T-helper 1 cell treated with Interleukin-12 subunit alpha and Interleukin-12 subunit beta and Interleukin-4 antibody, amounts not matched to agents 30 μg/mL and 1 μg/mL, for 36 hours (primary cell): ENCODE measurements around the gene DAAM2.

Experiments
- H3K27ac Mint-ChIP-seq: one replicate; pipeline ENCODE4 v1.8.0; 2021; ENCODE audit warnings: mild to moderate bottlenecking, mixed read lengths
- H3K27me3 Mint-ChIP-seq: one replicate; pipeline ENCODE4 v1.8.0; 2021; ENCODE audit warnings: low read depth, mixed read lengths
- H3K36me3 Mint-ChIP-seq: one replicate; pipeline ENCODE4 v1.8.0; 2021; ENCODE audit warnings: low read depth, mixed read lengths
- H3K4me1 Mint-ChIP-seq: one replicate; pipeline ENCODE4 v1.8.0; 2021; ENCODE audit warnings: low read depth, mixed read lengths
- H3K4me3 Mint-ChIP-seq: one replicate; pipeline ENCODE4 v1.8.0; 2021; ENCODE audit warnings: mild to moderate bottlenecking, moderate library complexity, mixed read lengths
- H3K9me3 Mint-ChIP-seq: one replicate; pipeline ENCODE4 v1.8.0; 2021; ENCODE audit warnings: mixed read lengths

DAAM2 gene

GRCh38 chr6:39950125-39950720 lies 158.0 kb downstream of the DAAM2 start:
- H3K4me3 Mint-ChIP-seq, result no peak overlapping the region
- no peaks in the 10 kb centered on the region for H3K4me1 Mint-ChIP-seq
- H3K27ac Mint-ChIP-seq, result no peak overlapping the region
- H3K36me3 Mint-ChIP-seq, result no peaks in the 10 kb centered on the region
- no peaks in the 10 kb centered on the region for H3K27me3 Mint-ChIP-seq
- H3K9me3 Mint-ChIP-seq, result no peaks in the 10 kb centered on the region

- Mint-ChIP-seq H3K27ac (no peak overlapping the region), H3K9me3 (no peaks in the 10 kb centered on the region), H3K36me3 (no peaks in the 10 kb centered on the region), H3K4me1 (no peaks in the 10 kb centered on the region), H3K4me3 (no peak overlapping the region), H3K27me3 (no peaks in the 10 kb centered on the region)
Observed at GRCh38 chr6:39951191-39951590, 159.0 kb downstream of the DAAM2 start.

DNA sequence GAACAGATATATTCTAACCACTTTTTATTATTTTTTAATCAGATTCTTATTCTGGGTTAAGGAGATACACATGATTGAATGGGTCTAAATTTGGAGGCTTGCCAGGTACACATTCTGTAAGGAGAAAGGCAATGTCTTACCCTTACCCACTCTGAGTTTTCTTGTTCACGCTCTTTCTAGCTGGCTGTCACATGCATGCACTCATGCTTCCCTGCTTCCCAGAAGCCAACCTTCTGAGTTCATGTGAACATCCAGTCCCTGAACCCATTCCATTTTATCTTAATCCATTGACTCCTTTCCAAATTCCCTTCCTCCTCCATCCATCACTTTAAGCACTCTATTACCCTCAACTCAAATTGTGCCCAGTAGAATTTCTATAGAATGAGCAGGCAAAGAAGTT lies 159.5 kb downstream of the DAAM2 start:
- H3K9me3 Mint-ChIP-seq, result no peaks in the 10 kb centered on the region
- no peaks in the 10 kb centered on the region for H3K36me3 Mint-ChIP-seq

DNA sequence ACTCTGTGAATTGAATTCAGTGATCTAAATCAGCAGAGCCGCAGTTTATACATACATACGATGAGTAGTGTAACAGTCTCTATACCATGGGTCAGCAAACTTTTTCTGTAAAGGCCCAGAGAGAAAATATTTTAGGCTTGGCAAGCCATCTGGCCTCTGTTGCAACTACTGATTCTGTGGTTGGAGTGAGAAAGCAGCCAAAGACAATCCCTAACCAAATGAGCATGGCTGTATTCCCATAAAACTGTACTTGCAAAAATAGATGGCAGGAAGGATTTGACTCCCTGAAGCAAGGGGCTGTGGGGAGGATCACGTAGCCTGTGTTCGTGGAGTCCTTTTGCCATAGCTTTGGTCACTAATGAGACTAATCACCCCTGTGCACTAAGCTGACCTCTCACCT lies 160.0 kb downstream of the DAAM2 start:
- no peak overlapping the region for H3K4me3 Mint-ChIP-seq
- H3K4me1 Mint-ChIP-seq, result no peaks in the 10 kb centered on the region
- H3K27me3 Mint-ChIP-seq, result no peaks in the 10 kb centered on the region
- no peaks in the 10 kb centered on the region for H3K36me3 Mint-ChIP-seq
- H3K9me3 Mint-ChIP-seq, result no peaks in the 10 kb centered on the region
- no peak overlapping the region for H3K27ac Mint-ChIP-seq

More for the DNA sequence above, 159.5 kb downstream of the DAAM2 start:
- Mint-ChIP-seq H3K4me3 (no peak overlapping the region), H3K27me3 (no peaks in the 10 kb centered on the region), H3K4me1 (no peaks in the 10 kb centered on the region), H3K27ac (no peak overlapping the region)

GRCh38 chr6:39953076-39953618 lies 161.0 kb downstream of the DAAM2 start:
- H3K27ac Mint-ChIP-seq, result no peak overlapping the region
- no peaks in the 10 kb centered on the region for H3K36me3 Mint-ChIP-seq
- no peak overlapping the region for H3K4me3 Mint-ChIP-seq
- H3K4me1 Mint-ChIP-seq, result no peaks in the 10 kb centered on the region
- H3K27me3 Mint-ChIP-seq, result no peaks in the 10 kb centered on the region
- no peaks in the 10 kb centered on the region for H3K9me3 Mint-ChIP-seq
